CD4-positive, alpha-beta T cell treated with Interleukin-21 for 1 hour (primary cell): ENCODE results near the gene LYZ.
"Not testable (repeated sequence)": the region's sequence is repeated elsewhere in the genome, so short reads cannot be mapped to it uniquely, and the experiment has no call there.

ENCODE experiments used
- DNase-seq: peaks from one replicate; pipeline ENCODE4 v3.0.0-alpha.2; 2020

Gene LYZ

DNA sequence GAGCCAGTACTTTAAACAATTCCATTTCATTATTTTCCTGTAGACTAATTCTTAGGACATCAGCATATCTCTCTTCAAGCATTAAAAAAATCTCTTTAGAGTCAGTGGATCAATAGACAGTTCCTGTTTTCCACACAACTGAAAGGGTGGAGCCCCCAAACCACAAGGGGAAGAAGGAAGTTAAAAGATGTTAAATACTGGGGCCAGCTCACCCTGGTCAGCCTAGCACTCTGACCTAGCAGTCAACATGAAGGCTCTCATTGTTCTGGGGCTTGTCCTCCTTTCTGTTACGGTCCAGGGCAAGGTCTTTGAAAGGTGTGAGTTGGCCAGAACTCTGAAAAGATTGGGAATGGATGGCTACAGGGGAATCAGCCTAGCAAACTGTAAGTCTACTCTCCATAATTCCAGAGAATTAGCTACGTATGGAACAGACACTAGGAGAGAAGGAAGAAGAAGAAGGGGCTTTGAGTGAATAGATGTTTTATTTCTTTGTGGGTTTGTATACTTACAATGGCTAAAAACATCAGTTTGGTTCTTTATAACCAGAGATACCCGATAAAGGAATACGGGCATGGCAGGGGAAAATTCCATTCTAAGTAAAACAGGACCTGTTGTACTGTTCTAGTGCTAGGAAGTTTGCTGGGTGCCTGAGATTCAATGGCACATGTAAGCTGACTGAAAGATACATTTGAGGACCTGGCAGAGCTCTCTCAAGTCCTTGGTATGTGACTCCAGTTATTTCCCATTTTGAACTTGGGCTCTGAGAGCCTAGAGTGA lies at the start of gene LYZ:
Gene LYZ (plus strand): TSS at position 220 of the 777 bp plus-strand sequence. CDS start 28 bp downstream, at position 248.
- peak; percentile 36 for DNase-seq

DNA sequence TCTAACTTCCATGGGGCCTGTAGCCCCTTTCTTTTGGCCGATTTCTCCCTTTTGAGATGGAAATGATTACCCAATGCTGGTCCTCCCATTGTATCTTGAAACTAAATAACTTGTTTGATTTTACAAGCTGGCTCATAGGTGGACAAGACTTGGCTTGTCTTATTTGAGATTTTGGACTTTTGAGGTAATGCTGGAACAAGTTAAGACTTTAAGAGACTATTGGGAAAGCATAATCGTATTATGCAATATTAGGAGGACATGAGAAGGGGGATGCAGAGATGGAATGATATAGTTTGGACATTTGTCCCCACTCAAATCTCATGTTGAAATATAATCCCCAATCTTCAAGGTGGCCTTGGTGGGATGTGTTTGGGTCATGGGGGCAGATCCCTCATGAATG lies 49.2 kb upstream of the LYZ start:
- no peak for DNase-seq

DNA sequence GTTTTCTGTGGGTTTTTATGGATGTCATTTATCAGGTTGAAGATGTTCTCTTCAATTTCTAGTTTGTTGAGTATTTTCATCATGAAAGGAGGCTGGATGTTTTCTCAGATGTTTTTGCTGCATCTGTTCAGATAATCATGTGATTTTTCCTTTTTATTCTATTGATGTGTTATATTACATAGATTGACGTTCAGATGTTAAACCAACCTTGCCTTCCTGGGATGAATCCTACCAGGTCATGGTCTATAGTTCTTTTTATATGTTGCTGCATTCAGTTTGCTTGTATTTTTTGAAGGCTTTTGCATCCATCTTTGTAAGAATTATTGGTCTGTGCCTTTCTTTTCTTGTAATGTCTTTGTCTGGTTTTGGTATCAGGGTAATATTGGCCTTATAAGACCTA lies 43.9 kb upstream of the LYZ start:
- DNase-seq, result no peak

DNA sequence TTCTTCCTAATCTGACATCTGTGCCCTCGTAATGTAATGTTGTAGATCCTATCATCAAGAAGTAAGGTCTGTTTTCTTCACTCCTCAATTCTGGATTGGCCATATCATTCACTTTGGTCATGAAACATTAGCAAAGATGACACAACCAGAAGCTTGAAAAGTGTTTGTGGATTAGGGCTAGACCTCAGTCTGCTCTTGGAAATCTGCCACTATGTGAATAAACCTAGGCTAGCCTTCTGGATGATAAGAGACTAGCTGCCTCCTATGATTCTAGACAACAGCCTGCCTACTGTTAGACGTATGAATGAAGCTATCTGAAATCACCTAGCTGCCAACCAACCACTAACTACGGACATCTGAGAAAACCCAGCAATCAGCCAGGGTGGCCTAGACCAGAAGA lies 38.7 kb upstream of the LYZ start:
- DNase-seq, result no peak

DNA sequence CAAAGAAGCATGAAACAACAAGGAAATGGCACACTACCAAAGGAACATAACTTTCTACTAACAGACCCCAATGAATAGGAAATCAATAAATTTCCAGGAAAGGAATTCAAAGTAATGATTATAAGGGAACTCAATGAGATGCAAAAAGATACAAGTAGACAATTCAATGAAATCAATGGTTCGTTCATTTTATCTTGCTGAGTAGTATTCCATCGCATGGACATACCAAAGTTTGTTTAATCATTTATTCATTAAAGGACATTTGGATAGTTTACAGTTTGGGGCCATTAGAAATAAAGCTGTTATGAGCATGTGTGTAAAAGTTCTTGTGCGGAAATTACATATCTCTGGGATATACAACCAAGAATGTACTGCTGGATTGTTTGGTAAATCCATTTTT lies 35.0 kb upstream of the LYZ start:
- no peak for DNase-seq

DNA sequence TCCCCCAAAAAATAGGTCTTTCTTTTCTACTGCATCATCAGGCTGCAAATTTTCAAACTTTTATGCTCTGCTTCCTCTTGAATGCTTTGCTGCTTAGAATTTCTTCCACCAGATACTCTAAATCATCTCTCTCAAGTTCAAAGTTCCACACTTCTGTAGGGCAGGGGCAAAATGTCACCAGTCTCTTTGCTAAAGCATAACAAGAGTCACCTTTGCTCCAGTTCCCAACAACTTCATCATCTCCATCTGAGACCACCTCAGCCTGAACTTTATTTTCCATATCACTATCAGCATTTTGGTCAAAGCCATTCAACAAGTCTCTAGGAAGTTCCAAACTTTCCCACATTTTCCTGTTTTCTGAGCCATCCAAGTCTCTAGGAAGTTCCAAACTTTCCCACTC lies 31.4 kb upstream of the LYZ start:
- not testable (repeated sequence) for DNase-seq

DNA sequence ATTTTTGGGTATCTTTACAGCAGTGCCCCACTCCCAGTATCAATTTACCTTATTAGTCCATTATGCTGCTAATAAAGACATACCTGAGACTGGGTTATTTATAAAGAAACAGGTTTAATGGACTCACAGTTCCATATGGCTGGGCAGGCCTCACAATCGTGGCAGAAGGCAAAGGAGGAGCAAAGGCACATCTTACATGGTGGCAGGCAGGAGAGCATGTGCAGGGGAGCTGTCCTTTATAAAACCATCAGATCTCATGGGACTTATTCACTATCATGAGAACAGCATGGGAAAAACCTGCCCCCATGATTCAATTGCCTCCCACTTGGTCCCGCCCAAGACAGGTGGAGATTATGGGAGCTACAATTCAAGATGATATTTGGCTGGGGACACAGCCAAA lies 30.9 kb upstream of the LYZ start:
- DNase-seq, result not testable (repeated sequence)

DNA sequence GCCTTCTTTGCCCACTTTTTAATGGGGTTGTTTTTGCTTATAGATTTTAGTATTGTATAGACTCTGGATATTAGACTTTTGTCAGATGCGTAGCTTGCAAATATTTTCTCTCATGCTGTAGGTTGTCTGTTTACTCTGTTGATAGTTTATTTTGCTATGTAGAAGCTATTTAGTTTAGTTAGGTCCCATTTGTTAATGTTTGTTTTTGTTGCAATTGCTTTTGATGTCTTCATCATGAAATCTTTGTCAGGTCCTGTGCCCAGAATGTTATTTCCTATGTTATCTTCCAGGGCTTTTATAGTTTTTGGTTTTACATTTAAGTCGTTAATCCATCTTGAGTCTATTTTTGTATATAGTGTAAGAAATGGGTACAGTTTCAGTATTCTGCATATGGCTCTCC lies 30.0 kb upstream of the LYZ start:
- no peak for DNase-seq

DNA sequence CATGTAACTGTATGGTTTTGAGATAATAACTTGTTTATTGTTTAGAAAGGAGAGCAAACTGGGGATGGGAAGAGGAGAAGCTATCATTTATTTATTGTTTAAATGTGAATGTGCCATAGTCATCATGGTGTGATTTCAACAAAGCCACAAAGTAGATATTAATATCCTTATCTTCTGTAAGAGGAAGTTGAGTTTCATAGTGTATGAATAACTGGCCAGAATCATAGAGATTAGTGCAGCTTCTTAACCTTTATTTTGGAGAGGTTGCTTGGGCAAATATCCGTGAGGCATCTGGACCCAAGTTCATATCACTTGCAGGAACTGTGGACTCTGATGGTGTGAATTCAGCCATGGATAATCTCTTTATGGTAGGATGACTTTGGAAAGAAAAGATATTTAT lies 26.8 kb upstream of the LYZ start:
- DNase-seq, result no peak

DNA sequence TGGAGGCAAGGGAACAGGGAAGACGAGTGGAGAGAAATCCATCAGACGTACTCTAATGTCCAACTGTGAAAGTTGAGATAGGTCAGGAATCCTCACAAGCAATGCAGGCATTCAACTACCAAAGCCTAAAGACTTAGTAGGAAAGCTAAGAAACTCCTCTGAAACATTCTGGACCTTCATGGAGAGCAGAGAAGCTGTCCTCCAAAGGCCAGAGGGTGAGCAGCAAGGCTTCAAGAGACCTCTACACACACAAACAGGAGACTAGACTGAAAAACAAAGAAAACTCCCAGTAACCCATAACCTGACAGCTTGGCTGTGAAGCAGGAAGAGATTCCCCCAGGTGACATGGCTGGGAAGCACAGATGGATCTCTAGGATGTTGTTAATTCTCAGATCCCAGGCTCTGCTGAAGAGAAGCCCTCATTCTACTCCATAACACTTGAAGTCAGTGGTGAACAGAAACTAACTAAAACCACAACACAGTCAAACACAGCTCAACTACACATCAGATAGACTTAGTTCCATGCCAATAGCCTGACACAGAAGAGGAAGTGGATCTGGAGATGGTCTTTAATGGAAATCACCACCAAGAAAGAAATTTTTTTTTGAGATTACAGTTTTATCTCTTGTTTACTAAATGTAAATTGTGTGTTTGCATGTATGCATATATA lies 23.2 kb upstream of the LYZ start:
- no peak for DNase-seq

DNA sequence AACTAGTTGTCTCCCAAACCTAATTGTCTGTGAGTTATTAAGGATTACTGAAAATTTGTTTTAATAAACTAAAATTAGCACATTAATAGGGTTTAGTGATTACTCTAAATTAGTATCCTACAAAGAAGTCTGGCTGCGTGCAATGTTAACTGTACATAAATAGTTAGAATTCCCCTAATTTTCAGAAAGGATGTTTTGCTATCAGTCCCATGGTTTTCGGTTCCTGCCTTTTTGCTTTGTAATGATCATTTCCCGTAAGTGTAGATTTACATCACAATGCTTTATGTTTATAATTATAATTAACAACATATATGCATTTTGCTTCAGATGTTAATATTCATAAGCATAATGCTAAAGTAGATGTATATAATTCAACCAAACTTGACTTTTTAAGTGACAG lies 19.8 kb upstream of the LYZ start:
- peak; percentile 26 for DNase-seq

DNA sequence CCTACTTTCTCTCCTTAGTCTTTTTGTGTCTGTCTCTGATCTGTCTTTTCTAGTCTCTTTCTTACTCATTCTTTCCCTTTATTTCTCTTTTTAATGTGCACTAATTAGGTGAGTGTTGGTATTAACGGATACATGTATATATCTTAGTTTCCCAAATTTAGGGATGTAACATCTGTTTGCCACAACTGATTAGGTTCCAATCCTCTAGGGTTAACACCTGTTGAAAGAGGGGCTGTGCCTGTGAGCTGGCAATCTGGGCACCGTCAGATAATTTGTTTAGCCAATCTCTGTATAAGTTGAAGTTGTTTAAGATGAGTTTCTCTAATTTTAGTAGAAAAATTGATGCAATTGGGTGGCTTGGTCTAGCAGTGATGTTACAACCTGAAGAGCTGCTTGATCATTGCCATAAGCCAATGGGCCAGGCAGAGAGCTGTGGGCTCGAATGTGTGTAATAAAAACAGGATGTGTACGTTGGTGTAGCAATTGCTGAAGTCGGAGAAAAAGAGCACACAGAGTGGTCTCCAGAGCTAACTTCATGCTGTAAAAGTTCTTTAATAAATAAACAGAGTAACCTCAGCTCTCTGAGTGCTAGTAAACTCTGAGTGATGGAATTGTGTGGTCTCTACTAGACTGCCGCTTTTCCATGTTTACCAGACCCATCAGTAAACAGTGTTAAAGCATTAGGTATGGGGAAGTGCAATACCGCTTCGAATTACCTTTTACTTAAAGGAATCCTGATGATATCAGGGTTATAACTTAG lies 18.3 kb upstream of the LYZ start:
- peak; percentile 70 for DNase-seq

DNA sequence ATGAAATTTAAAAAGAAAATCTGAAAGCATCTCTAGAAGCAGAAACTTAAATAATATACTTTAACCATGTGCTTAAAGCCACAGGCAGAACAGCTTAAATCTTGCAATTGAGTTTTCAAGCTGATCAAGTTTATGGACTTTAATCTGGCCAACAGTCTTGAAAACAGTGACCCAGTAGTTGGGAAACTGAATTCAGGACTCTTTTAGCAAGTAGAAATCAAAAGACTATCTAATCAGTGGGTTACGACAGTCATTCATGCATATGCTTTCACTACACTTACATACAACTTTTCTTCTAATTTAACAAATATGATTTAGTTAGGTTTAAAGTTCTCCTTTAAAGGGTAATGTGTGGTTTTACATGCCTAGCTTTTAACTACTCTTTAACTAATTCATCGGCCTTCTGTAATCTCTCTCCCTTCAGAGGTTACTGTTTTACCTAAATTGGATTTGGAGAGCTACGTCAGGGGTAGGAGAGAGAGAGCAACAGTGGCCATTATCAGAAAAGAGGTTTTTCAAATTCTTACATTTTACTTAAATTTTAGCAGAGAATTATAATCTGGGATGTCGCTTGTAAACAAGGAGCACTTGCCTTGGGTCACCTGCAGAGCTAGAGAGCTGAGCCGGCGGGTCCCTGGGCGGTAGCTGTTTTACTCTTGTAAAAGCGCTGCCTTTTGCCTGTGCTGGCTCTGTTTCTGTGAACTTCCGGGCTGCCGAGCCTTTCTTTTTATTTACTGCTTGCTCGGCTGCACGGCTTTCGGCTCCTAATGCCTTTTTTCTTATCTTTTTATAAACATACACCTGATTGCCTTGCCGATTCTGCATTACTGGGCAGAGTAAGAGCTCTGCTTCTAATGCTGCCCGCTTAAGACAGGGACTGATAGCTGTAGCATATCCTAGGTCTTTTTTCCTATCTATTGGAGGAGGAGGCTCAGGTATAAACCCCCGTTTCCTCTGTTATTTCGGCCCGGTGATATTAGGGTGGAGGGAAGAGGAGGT lies 17.4 kb upstream of the LYZ start:
- peak; percentile 75 for DNase-seq

DNA sequence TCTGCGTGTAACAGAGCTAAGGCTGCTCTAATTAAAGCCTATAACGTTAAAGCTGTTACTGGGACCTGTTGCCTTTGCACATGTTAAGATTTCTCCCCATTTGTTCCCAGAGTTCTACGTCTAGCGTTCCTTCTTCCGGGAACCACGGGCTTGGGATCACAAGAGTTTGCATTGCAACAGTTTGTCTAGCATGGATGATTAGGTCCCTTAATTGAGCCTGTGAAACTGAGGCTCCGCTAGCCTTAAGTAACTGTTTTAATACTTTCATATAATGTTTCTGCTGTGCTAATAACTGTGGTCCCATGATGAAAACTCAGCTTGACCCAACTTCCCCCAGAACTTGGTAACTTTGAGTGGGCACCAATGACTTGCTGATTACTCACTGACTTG lies 16.7 kb upstream of the LYZ start:
- no peak for DNase-seq

DNA sequence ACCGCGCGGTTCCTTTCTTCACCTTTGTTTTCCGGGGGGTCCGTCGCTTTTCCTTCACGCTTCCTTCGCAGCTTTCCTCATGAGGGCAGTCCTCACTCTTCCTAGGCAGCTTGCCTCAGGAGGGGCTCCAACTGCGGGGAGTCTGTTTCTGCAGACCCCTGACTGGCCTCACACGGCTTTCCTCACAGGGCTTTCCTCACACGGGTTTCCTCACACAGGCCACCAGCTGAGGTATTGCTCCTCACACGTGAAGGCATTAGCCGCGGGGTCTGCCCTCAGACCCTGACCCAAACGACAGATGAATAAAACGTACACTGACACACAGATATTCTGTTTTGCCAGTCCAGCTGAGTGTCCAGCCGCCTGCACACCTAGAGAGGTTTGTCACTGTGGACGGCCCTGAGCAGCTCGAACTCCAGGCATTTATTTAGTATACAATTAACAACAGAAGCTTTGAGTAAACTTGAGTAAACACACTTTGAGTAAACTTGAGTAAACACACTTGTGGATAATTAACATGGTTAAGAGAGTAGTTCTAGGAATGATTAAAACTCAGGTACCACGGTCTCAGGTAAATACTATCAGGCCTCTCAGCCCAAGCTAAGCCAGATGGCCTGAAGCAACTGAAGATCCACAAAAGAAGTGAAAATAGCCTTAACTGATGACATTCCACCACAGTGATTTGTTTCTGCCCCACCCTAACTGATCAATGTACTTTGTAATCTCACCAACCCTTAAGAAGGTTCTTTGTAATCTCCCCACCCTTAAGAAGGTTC lies 16.1 kb upstream of the LYZ start:
- no peak for DNase-seq

DNA sequence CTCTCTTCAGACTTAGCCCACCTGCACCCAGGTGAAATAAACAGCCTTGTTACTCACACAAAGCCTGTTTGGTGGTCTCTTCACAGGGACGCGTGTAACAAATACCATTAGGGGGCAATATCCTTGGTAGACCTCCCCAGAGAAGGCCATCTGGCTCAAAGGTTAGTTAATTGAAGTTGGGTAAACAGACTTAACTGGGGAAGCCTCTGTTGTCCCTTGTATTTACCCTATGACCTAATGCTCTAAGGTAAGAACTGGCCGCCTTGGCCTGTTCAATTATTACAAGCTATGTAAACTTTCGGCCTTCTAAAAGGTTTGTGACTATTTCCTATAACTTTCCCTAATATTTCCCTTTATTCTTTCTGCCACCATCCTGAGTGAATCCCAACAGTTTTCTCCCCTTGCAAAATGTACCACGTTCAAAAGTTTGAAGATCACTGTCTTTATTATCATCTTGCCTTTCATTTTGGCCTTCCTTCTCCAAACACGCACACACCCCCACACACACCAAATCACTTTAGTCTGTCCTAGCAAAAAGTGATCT lies 15.3 kb upstream of the LYZ start:
- no peak for DNase-seq

DNA sequence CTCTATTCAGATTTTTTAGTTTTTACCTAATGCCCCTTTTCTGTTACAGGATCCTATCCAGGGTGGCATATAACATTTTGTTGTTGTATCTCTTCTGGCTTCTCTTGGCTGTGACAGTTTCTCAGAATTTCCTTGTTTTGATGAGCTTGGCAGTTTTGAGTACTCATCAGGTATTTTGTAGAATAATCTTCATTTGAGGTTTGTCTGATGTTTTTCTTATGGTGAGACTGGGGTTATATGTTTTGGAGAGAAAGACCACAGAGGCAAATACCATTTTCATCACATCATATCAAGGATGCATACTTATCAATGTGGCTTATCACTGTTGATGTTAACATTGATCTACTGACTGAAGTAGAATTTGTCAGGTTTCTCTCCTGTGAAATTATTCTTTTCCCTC lies 14.0 kb upstream of the LYZ start:
- DNase-seq, result peak; percentile 27

DNA sequence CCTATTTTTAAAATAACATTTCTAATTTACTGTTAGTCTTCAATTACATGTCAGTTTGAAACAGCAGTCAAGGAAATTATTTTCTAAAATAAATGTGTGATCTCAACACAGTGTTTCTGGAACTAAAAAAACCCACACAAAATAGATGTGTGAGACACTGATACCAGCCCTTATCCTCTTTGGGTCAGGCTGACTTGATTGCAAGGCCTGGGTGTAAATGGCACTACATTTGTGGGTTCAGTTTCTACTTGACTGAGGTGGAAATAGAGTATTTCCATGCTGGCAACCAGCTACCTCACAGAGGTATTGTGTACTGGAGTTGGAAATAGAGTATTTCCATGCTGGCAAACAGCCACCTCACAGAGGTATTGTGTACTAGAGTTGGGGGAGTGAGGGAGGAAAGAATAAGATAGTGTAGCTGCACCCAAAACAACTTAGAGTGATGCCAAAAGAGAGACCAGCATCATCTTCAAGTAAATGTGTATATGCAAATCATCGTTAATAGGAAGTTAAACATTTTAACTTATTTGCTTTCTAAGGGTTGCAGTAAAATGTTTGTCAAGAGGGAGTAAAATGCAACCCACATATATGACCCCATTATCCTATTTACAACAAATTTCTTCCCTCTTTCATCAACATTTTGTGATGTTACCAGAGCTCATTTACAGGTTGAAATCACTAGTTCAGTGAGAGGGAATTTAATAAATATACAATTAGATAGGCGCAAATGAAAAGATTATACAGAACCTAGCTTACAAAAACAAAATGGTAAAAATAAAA lies 10.7 kb upstream of the LYZ start:
- DNase-seq, result no peak

DNA sequence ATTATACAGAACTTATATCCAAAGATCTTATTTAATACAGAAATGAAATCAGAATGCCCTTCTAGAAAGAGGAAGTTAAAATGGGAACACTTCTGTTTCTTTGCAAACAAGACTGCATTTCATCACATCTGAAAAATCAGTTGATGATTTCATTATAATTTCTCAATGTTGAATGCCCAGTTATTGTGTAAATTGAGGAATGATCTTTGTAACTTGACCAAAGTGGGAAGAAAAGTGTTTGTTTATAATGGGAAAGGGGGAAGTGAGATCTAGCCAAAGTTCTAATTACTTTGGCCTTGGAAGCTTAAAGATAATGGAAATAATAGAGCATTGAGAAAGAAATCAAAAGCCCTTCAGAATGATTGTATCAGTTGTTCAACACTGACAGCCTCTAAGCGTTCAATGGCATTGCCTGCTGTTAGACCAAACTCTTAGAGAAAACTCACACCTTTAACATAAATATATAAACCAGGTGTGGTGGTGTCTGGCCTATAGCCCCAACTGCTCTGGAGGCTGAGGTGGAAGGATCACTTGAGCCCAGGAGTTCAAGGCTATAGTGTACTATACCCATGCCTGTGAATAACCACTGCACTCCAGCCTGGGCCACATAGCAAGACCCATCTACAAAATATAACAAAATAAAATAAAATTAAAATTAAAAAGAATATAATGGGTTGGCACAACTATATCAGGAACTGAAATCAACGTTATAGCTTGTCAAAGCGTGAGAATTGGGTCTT lies 9.9 kb upstream of the LYZ start:
- DNase-seq, result no peak

DNA sequence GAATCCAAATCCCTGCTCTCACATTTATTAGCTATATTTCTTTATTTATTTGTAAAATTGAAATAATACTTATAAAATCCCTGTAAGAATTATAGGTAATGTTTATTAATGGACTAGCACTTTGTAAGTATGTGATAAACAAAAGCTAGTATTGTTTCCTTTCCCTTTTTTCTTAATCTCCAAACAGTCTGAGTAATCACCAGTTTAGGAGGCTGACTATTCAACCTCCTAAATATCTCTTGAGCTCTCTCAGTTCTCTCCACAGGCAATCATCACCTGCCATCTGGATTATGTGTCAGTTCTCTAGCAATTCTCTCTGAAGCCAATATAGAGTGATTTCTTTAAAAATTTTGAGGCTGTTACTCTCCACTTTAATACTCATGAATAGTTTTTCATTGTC lies 9.2 kb upstream of the LYZ start:
- no peak for DNase-seq
